Anterior cingulate cortex (tissue), 58 donors: ENCODE measurements around the gene PSMG1.
"Not testable (repeated sequence)": the region's sequence is repeated elsewhere in the genome, so short reads cannot be mapped to it uniquely, and the experiment has no call there.

Source experiments
- DNase-seq, 58 donors: peaks; one replicate each; lab custom pipeline; 2025; lab: John Stamatoyannopoulos, UW

PSMG1 gene

GRCh38 chr21:39183272-39184049, at the start of gene PSMG1:
PSMG1 (minus strand) TSS chr21:39183451; CDS start chr21:39183385, 66 bp downstream.
- DNase-seq, result peak; percentile 45 to 93 (median 84)

GRCh38 chr21:39232861-39233291, 49.6 kb upstream of the PSMG1 start:
- DNase-seq, result no peak

- no peak for DNase-seq
These were observed 41.7 kb upstream of the PSMG1 start for GRCh38 chr21:39224930-39225329.

GRCh38 chr21:39221997-39222486, 38.8 kb upstream of the PSMG1 start:
- DNase-seq, result no peak

GRCh38 chr21:39221282-39221996, 38.2 kb upstream of the PSMG1 start:
- no peak for DNase-seq

- not testable (repeated sequence) for DNase-seq
These were observed 37.6 kb upstream of the PSMG1 start for GRCh38 chr21:39220875-39221274.

- no peak for DNase-seq
These were observed 36.9 kb upstream of the PSMG1 start for GRCh38 chr21:39220150-39220549.

- DNase-seq, result no peak
These were observed 34.8 kb upstream of the PSMG1 start for GRCh38 chr21:39218082-39218409.

- no peak for DNase-seq
These were observed 34.3 kb upstream of the PSMG1 start for GRCh38 chr21:39217356-39218081.

- no peak for DNase-seq
These were observed 33.0 kb upstream of the PSMG1 start for GRCh38 chr21:39216290-39216689.

GRCh38 chr21:39215078-39215477, 31.8 kb upstream of the PSMG1 start:
- no peak for DNase-seq

GRCh38 chr21:39209334-39209688, 26.1 kb upstream of the PSMG1 start:
- DNase-seq, result no peak

GRCh38 chr21:39208624-39209333, 25.5 kb upstream of the PSMG1 start:
- DNase-seq, result no peak

- DNase-seq, result no peak
These were observed 20.9 kb upstream of the PSMG1 start for GRCh38 chr21:39204134-39204533.

- no peak for DNase-seq
These were observed 15.5 kb upstream of the PSMG1 start for GRCh38 chr21:39198800-39199199.

GRCh38 chr21:39197448-39198233, 14.4 kb upstream of the PSMG1 start:
- DNase-seq, result no peak

GRCh38 chr21:39196838-39197237, 13.6 kb upstream of the PSMG1 start:
- DNase-seq, result no peak

GRCh38 chr21:39196310-39196709, 13.1 kb upstream of the PSMG1 start:
- DNase-seq, result no peak

- no peak for DNase-seq
These were observed 10.1 kb upstream of the PSMG1 start for GRCh38 chr21:39193380-39193779.
